ENCODE results near the gene KRT6B. TPM values are rescaled to one million over a fixed set of nuclear protein-coding genes. Genes with fewer than 3 reads are reported as not detected.

Gene KRT6B
- total and polyA plus RNA-seq, 9 donors: 0.11 TPM; not detected in 8

DNA sequence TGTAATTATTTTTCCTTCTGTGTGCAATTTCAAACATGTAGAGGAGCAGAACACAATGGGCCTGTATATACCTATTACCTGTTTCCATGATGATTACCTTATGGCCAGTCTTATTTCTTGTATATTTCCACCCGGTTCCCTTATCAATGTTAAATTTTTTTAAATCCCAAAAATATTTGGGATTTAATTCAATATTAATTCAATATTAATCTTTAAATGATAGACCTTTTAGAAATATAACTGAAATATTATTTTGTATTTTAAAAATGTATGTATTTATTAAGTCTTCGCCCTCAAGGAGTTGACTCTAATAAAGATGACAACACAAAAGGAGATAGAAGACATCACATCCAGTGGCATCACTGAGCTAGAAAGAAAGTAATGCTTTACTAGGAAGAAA is 22.3 kb upstream of the KRT6B start:
- no peaks in the 10 kb centered on the region for H3K36me3 ChIP-seq
- no peak overlapping the region for H3K27ac ChIP-seq
- 84 to 92% (median 85%) methylated on average over 2 of the region's 2 CpGs for WGBS, 3 donors
- no peaks in the 10 kb centered on the region for H3K27me3 ChIP-seq
- no peaks in the 10 kb centered on the region for H3K4me1 ChIP-seq (ENCODE audit: insufficient read depth)
- no peak overlapping the region for H3K4me3 ChIP-seq
- TF ChIP-seq EP300 (IDR thresholded peaks at IDR 0.05) (no peak), POLR2A (IDR thresholded peaks at IDR 0.05) (no peak)
- TF ChIP-seq, protein P1, sequence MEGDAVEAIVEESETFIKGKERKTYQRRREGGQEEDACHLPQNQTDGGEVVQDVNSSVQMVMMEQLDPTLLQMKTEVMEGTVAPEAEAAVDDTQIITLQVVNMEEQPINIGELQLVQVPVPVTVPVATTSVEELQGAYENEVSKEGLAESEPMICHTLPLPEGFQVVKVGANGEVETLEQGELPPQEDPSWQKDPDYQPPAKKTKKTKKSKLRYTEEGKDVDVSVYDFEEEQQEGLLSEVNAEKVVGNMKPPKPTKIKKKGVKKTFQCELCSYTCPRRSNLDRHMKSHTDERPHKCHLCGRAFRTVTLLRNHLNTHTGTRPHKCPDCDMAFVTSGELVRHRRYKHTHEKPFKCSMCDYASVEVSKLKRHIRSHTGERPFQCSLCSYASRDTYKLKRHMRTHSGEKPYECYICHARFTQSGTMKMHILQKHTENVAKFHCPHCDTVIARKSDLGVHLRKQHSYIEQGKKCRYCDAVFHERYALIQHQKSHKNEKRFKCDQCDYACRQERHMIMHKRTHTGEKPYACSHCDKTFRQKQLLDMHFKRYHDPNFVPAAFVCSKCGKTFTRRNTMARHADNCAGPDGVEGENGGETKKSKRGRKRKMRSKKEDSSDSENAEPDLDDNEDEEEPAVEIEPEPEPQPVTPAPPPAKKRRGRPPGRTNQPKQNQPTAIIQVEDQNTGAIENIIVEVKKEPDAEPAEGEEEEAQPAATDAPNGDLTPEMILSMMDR (IDR thresholded peaks at IDR 0.05): no peak
- no peak for DNase-seq
- intact Hi-C loops (cut with DNase I): no loop called here
- no peaks in the 10 kb centered on the region for H3K9me3 ChIP-seq

DNA sequence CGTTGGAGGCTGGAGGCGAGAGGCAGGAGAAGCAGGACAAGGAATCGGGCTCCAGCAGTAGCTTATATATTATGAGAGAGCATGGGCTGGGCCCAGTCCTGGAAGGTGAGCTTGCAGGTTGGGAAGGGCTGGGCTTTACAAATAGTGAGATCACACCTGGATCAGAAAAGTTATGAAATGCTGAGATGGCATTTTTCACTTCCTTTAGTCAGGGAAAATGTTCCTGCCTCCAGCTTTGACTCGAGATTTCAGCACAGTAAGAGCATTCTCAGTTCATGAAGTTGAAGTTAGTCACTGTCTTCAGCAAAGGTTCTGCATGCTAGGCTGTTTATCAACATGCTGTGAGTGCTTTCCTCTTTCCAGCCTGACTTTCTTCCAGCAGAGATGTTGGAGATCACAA is 21.8 kb upstream of the KRT6B start, which contains the start of gene KRT6C:
Gene KRT6C, minus strand, starts transcription at position 38 of the 400 bp plus-strand sequence. CDS start 68 bp downstream, outside the sequence.
- no peaks in the 10 kb centered on the region for H3K4me1 ChIP-seq (ENCODE audit: insufficient read depth)
- no peak within 1 kb of the TSS for H3K4me3 ChIP-seq
- H3K9me3 ChIP-seq: no peaks in the 10 kb centered on the region
- intact Hi-C loops (cut with DNase I): no loop called here
- no peak for DNase-seq
- no peak within 1 kb of the TSS for H3K27ac ChIP-seq
- WGBS, 3 donors: 76 to 88% (median 79%) methylated on average over 4 of the region's 4 CpGs
- no peak for TF ChIP-seq EP300 (IDR thresholded peaks at IDR 0.05)
- TF ChIP-seq, protein P1 (IDR thresholded peaks at IDR 0.05): no peak
- TF ChIP-seq POLR2A (IDR thresholded peaks at IDR 0.05): no peak
- no peaks in the 10 kb centered on the region for H3K27me3 ChIP-seq
- no peaks in the 10 kb centered on the region for H3K36me3 ChIP-seq

DNA sequence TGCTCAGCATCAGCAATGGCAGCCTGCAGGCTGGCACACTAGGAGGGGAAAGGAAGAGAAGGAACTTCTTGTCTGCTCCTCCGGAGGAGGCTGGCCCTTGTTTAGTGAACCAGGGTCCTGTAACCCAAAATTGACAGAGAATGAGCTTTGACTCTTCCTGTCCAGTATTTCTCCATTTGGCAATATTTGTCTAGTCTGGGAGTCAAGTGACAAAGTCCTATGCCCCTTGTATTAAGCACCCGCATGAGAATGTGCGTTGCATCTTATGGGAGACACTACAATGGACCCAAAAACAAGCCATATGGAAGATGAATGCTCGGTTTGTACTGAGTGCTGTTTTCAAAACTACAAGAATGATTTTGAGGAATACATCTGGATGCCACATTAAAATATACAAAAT is 17.9 kb upstream of the KRT6B start:
- Histone ChIP-seq H3K27ac (no peak overlapping the region), H3K36me3 (no peaks in the 10 kb centered on the region), H3K27me3 (no peaks in the 10 kb centered on the region), H3K4me3 (no peak overlapping the region), H3K9me3 (no peaks in the 10 kb centered on the region), H3K4me1 (ENCODE audit: insufficient read depth) (no peaks in the 10 kb centered on the region)
- no peak for DNase-seq
- WGBS, 3 donors: 65 to 91% (median 90%) methylated on average over 4 of the region's 4 CpGs
- intact Hi-C loops (cut with DNase I): no loop called here
- no peak for TF ChIP-seq POLR2A (IDR thresholded peaks at IDR 0.05)
- no peak for TF ChIP-seq EP300 (IDR thresholded peaks at IDR 0.05)
- TF ChIP-seq, protein P1 (IDR thresholded peaks at IDR 0.05): no peak

DNA sequence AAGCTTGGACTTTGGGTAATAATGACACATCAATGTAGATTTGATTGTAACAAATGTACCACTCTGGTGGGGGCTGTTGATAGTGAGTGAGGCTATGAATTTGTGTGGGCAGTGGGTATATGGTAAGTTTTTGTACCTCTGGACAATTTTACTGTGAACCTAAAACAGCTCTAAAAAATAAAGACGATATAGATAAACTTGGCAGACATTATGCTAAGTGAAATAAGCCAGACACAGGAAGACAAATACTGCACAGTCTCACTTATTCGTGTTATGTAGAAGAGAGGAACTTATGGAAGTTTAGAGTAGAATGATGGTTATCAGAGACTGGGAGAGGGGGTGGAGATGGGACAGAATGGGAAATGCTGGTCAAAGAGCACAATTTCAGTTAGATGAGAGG is 13.0 kb upstream of the KRT6B start:
- no peak for TF ChIP-seq EP300 (IDR thresholded peaks at IDR 0.05)
- TF ChIP-seq, protein P1 (IDR thresholded peaks at IDR 0.05): no peak
- TF ChIP-seq POLR2A (IDR thresholded peaks at IDR 0.05): no peak
- H3K36me3 ChIP-seq: no peaks in the 10 kb centered on the region
- intact Hi-C loops (cut with DNase I): no loop called here
- H3K4me3 ChIP-seq: no peak overlapping the region
- H3K4me1 ChIP-seq (ENCODE audit: insufficient read depth): no peaks in the 10 kb centered on the region
- H3K27me3 ChIP-seq: no peaks in the 10 kb centered on the region
- DNase-seq: no peak
- H3K9me3 ChIP-seq: no peaks in the 10 kb centered on the region
- WGBS, 3 donors: 8 to 17% (median 16%) methylated on average over 2 of the region's 2 CpGs
- no peak overlapping the region for H3K27ac ChIP-seq

All from ovary (tissue), 9 donors.